GM18909 (cell line): ENCODE measurements around the gene RAD54L.
"Not testable (repeated sequence)": the region's sequence is repeated elsewhere in the genome, so short reads cannot be mapped to it uniquely, and the experiment has no call there.

Experiments used
- ATAC-seq: cut with Tn5 transposase; IDR thresholded peaks from one replicate; pipeline ENCODE4 v1.9.1; 2021; ENCODE audit warnings: mild to moderate bottlenecking; ENCODE audit not compliant: unreplicated experiment, poor library complexity

Gene RAD54L

DNA sequence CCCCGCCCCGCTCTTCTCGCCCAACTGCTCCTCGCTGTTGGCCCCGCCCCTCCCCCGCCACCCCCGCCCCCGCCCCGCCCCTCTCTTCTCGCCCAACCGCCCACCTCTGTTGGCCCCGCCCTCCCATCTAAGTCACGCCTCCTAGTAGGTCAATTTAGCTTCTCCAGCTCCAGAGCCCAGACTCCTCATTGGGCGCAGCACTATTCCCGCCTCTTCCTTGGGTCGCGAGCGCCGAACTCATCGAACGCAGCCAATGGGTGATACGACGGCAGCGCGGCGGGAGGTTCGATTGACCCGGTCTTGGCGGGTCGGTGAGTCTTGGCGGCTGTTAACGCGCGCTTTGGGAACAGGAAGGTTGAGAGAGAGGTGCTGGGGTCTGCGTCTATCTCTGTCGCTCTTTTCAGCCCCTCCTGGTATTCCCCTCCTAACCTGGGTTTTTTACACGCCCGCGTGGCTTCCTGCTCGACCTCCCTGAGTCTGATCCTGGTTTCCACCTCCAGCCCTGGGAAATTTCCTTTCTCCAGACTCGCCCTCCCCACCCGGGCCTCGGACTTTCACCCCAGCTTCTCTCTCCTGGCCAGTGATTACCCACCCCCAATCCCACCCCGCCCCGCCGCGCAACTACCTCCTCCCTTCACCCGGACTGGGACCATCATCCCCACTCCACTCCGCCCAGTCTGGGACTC lies at the start of gene RAD54L:
Gene RAD54L, plus strand, starts transcription at position 328 of the 686 bp plus-strand sequence. CDS start 643 bp downstream, outside the sequence.
- peak; percentile 93 for ATAC-seq

DNA sequence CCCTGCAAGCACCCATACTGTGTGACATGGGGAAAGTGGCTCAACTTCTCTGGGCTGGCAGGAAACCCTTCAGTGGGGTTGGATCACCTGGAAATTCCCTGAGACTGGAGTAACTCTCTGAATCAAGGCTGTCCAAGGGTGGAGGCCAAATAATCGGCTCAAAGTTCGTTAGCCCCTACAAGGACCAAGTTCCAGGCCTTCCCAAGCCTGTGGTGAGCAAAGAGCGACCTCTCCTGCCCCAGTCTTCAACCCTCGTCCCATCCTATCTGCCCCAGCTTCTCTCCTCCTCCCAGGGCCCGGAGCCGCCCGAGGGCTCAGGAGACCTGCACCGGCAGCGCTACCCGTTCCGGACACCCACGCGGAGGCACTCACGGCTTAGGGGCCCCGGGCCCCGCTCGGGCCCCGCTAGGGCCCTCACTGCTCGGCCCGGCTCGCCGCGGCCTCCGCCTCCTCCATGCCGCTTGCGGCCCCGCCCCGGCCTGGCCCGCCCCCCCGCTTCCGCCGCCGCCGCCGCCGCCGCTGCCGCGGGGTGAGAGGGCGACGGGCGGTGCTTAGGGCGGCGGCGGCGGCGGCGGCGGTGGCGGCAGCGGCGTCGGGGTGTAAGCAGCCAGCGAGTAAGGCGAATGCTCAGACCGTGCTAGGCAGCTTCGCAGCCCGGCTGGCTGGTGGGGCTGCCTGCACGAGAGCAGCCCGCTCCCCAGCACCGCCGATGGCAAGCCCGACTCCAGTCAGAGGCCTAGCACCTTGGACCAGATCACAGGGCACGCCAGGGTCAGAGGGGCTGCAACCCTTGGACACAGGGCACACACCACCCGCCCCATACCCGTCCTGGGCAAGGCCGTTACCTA lies 49.4 kb upstream of the RAD54L start, which contains the start of gene POMGNT1:
Gene POMGNT1, minus strand, starts transcription at position 471 of the 848 bp plus-strand sequence. CDS start 613 bp downstream, outside the sequence.
- peak; percentile 85 for ATAC-seq

DNA sequence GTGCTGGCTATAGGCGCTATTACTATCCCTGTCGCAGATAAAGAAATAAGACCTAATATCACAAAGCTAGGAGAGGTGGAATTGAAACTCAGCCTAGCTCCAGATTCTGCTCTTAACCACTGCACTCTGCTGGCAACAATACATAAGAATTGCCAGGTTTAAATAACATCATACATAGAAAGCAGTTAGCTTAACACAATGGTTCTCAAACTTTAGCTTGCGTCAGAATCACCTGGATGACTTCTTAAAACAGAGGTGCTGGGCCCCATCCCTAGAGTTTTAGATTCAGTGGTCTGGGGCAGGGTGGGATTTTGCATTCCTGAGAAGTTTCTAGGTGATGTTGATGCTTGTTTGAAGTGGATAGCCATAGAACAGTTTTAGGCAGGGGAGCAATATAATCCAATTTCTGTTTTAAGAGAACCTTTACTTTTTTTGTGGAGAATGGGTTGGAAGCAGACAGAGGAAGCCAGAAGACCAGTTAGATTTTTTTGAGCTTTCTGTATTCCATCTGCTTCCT lies 48.3 kb upstream of the RAD54L start:
- ATAC-seq = no peak

DNA sequence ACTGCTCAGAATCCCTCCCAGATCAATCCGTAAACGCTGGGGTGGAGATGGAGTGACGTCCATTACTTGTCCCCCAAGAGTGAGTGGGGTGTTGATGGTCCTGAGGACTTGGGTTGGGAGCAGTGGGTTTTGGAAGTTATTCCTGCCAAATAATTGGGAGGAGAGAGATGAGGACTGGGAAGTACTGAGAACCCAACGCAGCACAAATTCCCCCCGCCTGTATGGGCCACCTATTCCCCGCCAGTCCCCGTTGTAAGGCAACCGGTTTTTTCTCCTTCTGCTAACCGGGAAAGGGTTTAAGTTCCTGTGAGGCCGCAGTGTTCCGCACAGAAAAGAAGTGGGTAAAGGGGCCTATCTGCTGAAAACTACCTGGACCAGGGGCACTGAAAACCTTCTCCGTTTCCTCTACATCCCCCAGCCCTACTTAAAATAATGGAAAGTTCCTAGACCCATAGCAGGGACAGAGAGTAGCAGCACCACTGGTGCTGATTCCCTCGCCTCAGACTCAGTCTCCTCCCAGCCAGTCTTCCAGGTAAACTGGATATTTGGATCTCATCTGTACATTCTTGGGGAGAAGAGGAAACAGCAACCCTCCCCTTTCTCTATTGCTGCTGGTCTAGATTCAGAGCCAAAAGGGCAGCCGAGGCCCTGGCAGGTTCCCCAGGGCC lies 43.7 kb upstream of the RAD54L start:
- ATAC-seq = no peak

DNA sequence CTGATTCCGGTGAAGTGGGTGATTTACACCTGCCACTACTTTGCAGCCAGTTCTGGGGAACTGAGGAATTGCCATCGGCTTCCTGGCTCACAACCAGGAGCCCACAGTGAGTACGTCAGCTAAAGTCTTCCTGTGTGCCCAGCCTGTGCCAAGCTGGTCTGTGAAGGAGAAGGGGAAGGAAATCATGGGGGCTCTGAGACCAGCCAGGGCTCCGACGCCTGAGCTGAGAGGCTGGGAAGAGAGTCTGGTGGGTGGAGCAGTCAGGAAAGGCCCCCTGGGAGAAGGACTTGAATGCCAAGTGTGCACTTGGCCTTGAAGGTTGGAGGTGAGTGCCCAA lies 43.2 kb upstream of the RAD54L start:
- ATAC-seq = no peak

DNA sequence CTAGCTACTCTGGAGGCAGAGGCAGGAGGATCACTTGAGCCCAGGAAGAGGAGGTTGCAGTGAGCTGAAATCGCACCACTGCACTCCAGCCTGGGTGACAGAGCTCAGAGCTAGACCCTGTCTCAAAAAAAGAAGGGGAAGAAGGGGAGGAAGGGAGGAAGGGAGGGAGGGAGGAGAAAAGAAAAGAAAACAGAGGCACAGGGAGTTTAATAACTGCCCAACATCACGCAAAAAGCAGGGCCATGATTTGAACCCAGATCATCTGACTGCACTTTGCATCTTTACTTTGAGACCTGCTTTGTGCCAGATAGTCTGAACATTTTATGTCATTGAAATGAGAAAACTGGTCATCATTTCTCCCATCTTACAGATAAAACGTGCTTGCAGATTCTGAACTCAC lies 42.4 kb upstream of the RAD54L start:
- no peak for ATAC-seq

DNA sequence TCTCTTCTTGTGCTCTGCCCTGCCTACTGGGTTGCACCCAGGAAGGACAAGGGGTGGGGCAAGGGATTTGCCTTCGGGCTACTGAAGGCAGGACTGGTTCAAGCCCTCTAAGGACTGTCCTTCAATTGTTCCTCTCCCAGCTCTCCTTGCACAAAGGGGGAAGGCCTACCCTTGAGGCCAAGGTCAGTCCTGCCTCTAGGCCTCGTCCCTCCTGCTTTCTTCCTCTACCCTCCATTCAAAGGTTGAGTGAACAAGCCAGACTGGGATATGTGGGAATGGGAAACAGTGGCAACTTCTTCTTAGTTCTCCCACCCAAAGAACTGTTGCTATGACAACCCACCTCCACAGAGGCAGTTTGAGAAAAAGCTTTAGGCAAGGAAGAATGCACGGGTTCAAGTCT lies 41.8 kb upstream of the RAD54L start:
- no peak for ATAC-seq

DNA sequence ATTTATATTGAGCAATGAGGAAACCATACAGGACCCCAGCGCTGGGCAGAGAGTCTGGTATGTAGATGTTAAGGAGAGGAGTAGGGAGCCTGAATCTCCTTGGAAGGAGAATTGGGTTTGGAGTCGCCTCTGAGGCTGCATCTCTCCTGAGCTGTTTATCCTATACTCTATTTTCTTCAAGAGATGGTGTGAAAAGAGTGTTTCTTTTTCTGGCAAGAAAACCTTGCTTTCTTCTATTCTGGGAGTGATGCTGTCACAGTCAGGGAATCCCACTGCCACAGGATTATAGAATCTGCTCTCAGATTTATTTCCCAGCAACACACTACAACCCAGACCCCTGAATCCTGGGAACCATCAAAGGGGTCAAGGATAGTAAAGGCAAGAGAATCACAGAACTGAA lies 41.2 kb upstream of the RAD54L start:
- no peak for ATAC-seq

DNA sequence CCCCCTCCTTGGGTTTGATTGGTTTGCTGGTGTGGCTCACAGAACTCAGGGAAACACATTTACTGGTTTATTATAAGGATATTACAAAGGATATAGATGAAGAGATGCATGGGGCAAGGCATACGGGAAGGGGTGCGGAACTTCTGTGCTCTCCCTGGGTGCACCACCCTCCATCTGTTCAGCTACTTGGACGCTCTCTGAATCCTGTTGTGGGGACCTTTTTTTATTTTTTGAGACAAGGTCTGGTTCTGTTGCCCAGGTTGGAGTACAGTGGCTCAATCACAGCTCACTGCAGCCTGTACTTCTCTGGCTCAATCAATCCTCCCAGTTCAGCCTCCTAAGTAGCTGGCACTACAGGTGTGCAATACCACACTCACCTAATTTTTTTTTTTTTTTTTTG lies 37.0 kb upstream of the RAD54L start:
- ATAC-seq = no peak

DNA sequence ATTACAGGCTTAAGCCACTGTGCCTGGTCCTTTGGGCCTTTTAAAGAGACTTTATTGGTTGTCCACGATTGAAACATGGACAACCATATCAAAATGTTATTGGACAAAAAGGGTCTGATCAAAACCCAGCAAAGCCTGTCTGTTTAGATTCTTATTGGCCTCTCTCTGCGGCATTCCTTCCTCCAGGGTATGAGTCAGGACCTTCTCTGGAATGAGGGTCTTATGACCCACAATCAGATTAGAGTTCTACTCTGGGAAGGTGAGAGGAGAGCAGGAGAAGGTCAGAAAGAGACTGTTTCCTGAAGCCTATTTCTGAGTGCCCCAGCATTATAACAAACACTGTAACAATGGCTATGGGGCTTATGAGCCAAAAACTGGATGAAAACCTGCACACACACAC lies 36.5 kb upstream of the RAD54L start:
- no peak for ATAC-seq

DNA sequence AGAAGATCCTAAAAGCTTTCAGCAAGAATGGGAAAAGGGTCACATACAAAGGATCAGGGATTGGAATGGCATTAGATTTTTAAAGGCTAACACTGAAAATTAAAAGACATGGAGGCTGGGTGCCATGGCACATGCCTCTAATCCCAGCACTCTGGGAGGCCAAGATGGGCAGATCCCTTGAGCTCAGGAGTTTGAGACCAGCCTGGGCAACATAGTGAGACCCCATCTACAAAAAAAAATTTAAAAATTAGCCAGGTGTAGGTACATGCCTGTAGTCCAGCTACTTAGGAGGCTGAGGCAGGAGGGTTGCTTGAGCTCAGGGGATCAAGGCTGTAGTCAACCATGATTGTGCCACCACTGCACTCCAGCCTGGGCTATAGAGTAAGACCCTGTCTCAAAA lies 32.1 kb upstream of the RAD54L start:
- ATAC-seq = no peak

DNA sequence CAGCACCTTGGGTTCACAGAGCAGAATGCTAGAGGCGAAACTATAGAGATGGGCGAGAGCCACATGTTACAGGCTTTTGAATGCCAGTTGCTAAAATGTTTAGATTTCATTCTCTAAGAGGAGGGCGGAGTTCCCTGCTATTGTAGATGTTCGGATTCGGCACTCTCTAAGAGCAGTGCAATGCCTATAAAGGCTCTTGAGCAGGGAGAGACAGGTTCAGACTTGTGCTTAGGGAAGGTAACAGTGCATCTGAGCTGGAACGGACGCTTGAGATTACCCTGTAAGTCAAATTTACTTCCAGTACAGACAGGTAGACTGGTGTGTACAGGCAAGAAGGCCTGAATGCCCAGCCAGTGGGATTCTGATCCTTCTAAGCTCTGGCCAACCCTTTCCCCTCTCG lies 29.1 kb upstream of the RAD54L start:
- no peak for ATAC-seq

DNA sequence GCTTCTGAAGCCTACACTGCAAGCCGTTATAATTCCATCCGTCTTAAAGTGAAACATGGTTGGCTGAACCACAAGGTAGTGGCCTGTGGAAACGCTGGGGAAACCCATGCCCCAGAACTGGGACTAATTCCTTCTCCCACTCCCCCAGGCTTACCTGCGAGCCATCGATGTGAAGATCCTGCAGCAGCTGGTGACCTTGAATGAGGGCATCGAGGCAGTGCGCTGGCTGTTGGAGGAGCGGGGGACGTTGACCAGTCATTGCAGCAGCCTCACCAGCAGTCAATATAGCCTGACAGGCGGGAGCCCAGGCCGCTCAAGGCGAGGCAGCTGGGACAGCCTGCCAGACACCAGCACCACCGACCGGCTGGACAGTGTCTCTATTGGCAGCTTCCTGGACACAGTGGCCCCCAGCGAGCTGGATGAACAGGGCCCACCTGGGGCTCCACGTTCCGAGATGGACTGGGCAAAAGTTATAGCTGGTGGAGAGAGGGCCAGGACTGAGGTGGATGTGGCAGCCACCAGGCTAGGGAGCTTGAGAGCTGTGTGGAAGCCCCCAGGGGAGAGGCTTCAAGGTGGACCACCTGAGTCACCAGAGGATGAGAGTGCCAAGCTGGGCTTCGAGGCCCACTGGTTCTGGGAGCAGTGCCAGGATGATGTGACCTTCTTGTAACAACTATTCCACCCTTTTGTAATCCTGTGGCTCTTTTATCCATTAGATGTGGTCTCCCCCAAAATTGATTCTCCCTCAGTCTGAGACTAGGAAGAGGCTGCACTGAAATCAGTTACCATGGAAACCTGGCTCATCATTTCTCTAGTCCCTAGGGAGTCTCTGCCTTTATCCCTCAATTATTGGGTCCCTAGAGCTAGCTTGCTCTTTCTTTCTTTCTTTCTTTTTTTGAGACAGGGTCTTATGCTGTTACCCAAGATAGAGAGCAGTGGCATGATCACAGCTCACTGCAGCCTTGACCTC lies 27.7 kb upstream of the RAD54L start:
- ATAC-seq = no peak

DNA sequence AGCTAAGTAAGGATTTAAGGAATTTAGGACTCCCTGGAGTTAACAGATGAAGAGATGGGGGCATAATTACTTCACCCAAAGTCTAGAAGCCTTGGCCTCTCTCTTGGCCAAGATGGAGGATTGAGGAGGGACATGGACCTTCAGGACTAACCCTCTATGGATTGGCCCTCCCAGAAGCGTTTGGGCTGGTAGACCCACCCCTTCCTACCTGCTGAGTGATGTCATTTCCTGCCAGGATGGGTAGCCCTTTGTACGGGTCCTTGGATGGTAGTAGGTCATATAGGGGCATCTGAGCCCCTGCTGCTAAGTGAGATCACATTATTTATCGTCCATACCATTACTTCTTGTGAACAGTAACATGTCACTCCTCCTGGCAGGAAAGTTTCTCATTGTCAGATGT lies 26.8 kb upstream of the RAD54L start:
- no peak for ATAC-seq

DNA sequence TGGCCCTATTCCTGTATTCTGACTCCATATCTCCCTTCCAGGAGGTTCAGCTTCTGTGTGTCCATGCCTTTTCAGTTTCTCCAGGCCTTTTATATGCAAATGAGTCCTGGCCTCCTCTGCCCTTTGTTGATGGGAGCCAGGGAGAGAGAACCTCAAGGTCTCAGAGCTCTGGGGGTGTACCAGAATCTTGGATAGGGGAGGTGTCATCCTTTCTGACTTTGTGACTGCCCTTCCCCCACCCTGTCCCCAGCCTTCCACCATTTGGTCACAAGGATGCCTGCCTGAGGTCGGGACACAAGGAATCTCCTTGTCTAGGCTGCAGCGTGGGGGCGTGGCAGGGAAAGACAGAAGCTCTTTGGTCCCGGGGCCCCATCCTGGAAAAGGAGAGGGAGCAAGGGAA lies 25.8 kb upstream of the RAD54L start:
- no peak for ATAC-seq

DNA sequence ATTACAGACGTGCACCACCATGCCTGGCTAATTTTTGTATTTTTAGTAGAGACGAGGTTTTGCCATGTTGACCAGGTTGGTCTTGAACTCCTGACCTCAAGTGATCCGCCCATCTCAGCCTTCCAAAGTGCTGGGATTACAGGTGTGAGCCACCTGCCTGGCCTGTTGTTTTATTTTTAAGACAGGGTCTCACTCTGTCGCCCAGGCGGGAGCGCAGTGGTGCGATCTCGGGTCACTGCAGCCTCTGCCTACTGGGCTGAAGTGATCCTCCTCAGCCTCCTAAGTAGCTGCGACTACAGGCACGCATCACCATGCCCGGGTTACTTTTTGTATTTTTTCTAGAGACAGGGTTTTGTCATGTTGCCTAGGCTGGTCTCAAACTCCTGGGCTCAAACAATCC lies 24.5 kb upstream of the RAD54L start:
- ATAC-seq = not testable (repeated sequence)

DNA sequence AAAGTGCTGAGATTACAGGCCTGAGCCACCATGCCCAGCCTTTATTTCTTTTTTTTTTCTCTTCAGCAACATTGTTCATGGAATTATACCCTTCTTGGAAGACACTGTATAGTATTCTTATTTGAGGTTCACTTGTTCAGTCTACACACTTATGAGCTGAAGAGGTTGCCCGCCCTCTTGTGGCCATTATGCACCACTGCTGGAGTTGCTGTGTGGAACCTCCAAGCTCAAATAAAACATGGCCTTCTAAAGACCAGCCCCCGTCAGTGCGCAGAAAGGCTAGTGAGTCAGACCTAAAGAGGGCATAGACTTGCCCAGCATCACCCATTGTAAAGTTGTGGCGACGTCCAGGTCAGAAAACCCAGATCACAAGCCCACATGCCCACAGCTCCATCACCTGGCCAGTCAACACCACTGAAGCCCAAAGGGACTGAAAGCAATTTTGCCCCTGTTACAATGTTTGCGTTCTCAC lies 24.1 kb upstream of the RAD54L start:
- peak; percentile 68 for ATAC-seq

DNA sequence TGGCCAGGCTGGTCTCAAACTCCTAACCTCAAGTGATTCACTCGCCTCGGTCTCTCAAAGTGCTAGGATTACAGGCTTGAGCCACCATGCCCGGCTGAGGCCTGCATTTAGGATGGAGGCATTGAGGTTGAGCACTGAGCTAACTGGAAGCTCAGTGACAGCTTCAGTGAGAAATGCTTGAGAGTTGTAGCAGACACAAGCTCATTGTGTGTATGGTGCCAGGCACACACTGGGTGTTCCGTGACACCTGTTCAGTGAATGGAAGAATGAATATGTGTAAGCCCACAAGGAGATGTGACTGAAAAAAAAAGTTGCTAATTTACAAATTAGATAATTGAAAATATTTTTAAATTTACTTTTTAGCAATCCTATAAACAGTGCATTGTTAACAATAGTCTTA lies 22.6 kb upstream of the RAD54L start:
- ATAC-seq = no peak

DNA sequence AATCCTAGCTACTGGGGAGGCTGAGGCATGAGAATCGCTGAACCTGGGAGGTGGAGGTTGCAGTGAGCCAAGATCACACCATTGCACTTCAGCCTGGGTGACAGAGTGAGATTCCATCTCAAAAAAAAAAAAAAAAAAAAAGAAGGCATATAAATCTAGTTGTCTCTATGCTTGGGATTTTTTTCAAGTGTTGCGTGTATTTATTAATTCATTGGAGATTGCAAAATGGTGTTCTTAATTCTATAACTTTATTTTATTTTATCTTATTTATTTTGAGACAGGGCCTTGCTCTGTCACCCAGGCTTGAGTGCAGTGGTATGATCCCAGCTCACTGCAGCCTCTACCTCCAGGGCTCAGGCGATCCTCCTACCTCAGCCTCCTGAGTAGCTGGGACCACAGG lies 16.3 kb upstream of the RAD54L start:
- ATAC-seq = not testable (repeated sequence)

DNA sequence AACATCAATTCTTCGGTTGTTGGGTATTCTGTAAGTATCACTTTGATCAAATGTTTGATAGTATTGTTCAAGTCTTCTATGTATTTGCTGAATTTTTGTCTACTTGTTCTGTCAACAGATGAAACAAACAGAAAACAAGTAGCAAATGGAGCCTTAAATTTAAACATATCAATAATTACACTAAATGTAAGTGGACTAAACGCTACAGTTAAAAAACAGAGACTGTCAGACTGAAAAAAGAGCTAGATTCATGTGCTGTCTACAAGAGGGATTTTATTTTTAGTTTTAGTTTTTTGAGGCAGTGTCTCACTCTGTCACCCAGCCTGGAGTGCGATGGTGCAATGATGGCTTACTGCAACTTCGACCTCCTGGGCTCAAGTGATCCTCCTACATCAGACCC lies 10.7 kb upstream of the RAD54L start:
- no peak for ATAC-seq
